ENCODE data around the gene ITGAE. TPM values are rescaled to one million over a fixed set of nuclear protein-coding genes. Genes with fewer than 3 reads are reported as not detected.
A peak's percentile ranks its signal among the peaks of the same experiment; 100 is the strongest.

The ITGAE gene
- total and polyA plus RNA-seq, 8 donors, result 4.4 to 29.0 (median 7.0) TPM

DNA sequence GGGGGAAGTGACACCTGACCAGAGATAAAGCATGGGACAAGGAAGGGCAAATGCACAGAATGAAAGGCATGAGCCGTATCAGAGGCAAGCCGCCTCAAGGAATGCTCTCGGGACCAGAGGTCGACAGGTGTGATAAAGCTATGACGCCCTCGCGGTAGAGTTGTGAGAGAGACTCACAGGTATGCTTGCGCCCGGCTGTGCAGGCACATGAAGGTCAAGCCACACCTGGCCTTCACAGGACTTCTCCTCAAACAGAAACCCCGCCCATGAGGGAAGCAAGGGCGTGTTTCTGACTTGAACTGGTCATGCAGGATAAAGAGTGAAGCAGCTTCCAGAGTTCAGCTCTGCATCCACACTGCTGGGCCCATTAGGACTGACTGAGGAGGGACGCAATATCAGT is 37.2 kb upstream of the ITGAE start:
- WGBS, 2 donors, result 26 to 29% methylated on average over 12 of the region's 12 CpGs
- Histone ChIP-seq H3K36me3 (peaks cover 0 to 18% (median 4%) of the 10 kb centered on the region in 3 donors), H3K27ac (no peak overlapping the region), H3K9me3 (no peaks in the 10 kb centered on the region), H3K4me3 (no peak overlapping the region), H3K4me1 (peaks cover 0 to 8% (median 8%) of the 10 kb centered on the region in 3 donors), H3K27me3 (no peaks in the 10 kb centered on the region)
- peak; percentile 69 to 78 (median 76) for DNase-seq
- TF ChIP-seq, protein P1, sequence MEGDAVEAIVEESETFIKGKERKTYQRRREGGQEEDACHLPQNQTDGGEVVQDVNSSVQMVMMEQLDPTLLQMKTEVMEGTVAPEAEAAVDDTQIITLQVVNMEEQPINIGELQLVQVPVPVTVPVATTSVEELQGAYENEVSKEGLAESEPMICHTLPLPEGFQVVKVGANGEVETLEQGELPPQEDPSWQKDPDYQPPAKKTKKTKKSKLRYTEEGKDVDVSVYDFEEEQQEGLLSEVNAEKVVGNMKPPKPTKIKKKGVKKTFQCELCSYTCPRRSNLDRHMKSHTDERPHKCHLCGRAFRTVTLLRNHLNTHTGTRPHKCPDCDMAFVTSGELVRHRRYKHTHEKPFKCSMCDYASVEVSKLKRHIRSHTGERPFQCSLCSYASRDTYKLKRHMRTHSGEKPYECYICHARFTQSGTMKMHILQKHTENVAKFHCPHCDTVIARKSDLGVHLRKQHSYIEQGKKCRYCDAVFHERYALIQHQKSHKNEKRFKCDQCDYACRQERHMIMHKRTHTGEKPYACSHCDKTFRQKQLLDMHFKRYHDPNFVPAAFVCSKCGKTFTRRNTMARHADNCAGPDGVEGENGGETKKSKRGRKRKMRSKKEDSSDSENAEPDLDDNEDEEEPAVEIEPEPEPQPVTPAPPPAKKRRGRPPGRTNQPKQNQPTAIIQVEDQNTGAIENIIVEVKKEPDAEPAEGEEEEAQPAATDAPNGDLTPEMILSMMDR (IDR thresholded peaks at IDR 0.05), result no peak
- intact Hi-C loops (cut with DNase I), result no loop called here
- FAIRE-seq, result no peak
- peak; percentile 91 to 97 (median 94) for ATAC-seq

- Histone ChIP-seq H3K4me3 (no peak overlapping the region), H3K9me3 (no peaks in the 10 kb centered on the region), H3K36me3 (peaks cover 0 to 16% (median 4%) of the 10 kb centered on the region in 3 donors), H3K27me3 (no peaks in the 10 kb centered on the region), H3K27ac (no peak overlapping the region), H3K4me1 (peaks cover 0 to 8% (median 8%) of the 10 kb centered on the region in 3 donors)
- no peak for FAIRE-seq
- ATAC-seq, result no peak
- TF ChIP-seq, protein P1 (IDR thresholded peaks at IDR 0.05), result no peak
- 93 to 96% methylated on average over 10 of the region's 10 CpGs for WGBS, 2 donors
- no peak for DNase-seq
- intact Hi-C loops (cut with DNase I), result no loop called here
Measured at GRCh38 chr17:3836551-3836950, 35.6 kb upstream of the ITGAE start.

- no peak overlapping the region for H3K27ac ChIP-seq
- no peaks in the 10 kb centered on the region for H3K27me3 ChIP-seq
- TF ChIP-seq, protein P1 (IDR thresholded peaks at IDR 0.05), result no peak
- FAIRE-seq, result no peak
- peaks cover 0 to 15% (median 4%) of the 10 kb centered on the region in 3 donors for H3K36me3 ChIP-seq
- intact Hi-C loops (cut with DNase I), result no loop called here
- no peak for ATAC-seq
- no peak overlapping the region for H3K4me3 ChIP-seq
- no peaks in the 10 kb centered on the region for H3K9me3 ChIP-seq
- H3K4me1 ChIP-seq, result peaks cover 0 to 8% (median 8%) of the 10 kb centered on the region in 3 donors
- no peak for DNase-seq
- 80 to 84% methylated on average over 14 of the region's 14 CpGs for WGBS, 2 donors
Measured at GRCh38 chr17:3835410-3836229, 34.6 kb upstream of the ITGAE start.

GRCh38 chr17:3834811-3835210 is 33.8 kb upstream of the ITGAE start:
- Histone ChIP-seq H3K27ac (no peak overlapping the region), H3K4me1 (peaks cover 0 to 8% (median 8%) of the 10 kb centered on the region in 3 donors), H3K27me3 (no peaks in the 10 kb centered on the region), H3K36me3 (peaks cover 0 to 10% (median 3%) of the 10 kb centered on the region in 3 donors), H3K4me3 (no peak overlapping the region), H3K9me3 (no peaks in the 10 kb centered on the region)
- TF ChIP-seq, protein P1 (IDR thresholded peaks at IDR 0.05), result no peak
- ATAC-seq (no peak), DNase-seq (no peak), FAIRE-seq (no peak)
- WGBS, 2 donors, result 89 to 91% methylated on average over 4 of the region's 4 CpGs
- intact Hi-C loops (cut with DNase I), result no loop called here

- DNase-seq, result no peak
- H3K27me3 ChIP-seq, result no peaks in the 10 kb centered on the region
- ATAC-seq, result no peak
- 88 to 90% methylated on average over 7 of the region's 7 CpGs for WGBS, 2 donors
- H3K4me1 ChIP-seq, result no peaks in the 10 kb centered on the region
- peaks cover 0 to 39% (median 5%) of the 10 kb centered on the region in 3 donors for H3K36me3 ChIP-seq
- no peaks in the 10 kb centered on the region for H3K9me3 ChIP-seq
- H3K4me3 ChIP-seq, result no peak overlapping the region
- intact Hi-C loops (cut with DNase I), result loop anchor here in 2 of 3 donors (10.0 kb wide), 1 partner anchor 94 kb away; no protein-coding TSS in a partner anchor
- FAIRE-seq, result no peak
- H3K27ac ChIP-seq, result no peak overlapping the region
- TF ChIP-seq, protein P1 (IDR thresholded peaks at IDR 0.05), result no peak
Measured at GRCh38 chr17:3828852-3829232, 27.9 kb upstream of the ITGAE start.
